ENCODE measurements around the gene RYR3.
"Not testable (repeated sequence)": the region's sequence is repeated elsewhere in the genome, so short reads cannot be mapped to it uniquely, and the experiment has no call there.

The RYR3 gene

DNA sequence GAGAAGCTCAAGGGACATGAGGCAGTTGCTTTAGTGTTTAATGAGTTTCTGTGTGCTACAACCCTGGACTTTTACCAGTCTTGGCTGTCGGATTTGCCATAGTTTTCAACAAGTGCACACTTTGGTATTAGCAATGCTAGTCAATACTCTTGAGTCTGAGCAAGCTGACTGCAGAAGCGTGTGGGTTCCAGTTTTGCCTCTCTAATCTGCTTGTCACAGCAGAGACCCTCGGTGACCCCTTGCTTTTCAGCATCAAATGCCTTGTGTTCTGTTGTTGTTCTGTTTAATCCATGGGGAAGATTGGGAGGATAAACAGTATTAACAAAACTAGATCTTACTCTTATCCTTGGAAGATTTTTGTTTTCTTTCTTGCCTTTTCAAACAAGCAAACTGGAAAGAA is 463.2 kb downstream of the RYR3 start:
- no peak for DNase-seq (ENCODE audit: low spot score)

- DNase-seq (ENCODE audit: low spot score), result no peak
Observed at GRCh38 chr15:33778852-33779251, 468.1 kb downstream of the RYR3 start.

GRCh38 chr15:33780011-33780768 is 469.4 kb downstream of the RYR3 start:
- no peak for DNase-seq (ENCODE audit: low spot score)

- DNase-seq (ENCODE audit: low spot score), result no peak
Observed at GRCh38 chr15:33782966-33783365, 472.2 kb downstream of the RYR3 start.

DNA sequence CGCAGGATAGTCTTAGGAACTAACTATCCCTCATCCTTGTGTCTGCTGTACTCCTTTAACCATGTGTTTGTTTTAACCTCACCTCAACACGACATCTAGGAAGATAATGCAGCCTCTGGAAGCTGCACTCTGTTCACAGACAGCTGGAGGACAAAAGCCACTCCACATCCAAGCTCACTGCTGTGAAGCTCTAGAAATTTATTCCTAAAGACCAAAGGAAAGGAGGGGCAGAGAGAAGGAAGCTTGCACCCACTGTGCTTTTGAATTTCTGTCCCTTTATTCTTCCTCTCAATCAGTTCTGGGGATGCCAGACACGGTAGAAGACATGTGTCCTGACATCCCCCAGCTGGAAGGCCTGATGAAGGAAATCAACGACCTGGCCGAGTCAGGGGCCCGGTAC is 474.6 kb downstream of the RYR3 start:
- DNase-seq (ENCODE audit: low spot score), result no peak

DNA sequence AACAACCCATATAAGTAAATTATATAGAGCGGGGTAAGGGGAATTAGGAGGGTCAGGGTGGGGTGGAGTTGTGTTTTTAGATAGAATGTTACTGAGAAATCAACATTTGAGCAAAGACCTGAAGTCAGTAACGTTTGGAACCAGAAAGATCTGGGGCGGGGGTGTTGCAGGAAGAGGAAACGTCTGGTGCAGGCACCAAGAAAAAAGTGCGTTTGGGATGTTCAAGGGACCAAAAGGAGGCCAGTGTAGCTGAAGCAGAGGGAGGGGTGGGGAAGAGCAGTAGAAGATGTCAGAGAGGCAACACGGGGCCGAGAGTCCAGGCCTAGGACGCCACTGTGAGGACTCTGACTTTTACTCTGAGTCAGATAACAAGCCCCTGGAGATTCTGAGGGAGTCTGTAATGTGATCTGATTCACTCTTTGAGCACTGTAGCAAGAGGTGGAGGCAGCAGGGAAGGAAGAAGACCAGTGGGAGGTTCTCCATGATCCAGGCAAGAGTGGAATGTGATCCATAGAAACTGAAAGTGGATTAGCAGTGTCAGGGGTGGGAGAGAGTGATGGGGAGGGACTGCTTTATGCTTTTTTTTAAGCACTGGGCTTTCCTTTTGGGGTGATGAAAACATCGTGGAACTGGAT is 478.3 kb downstream of the RYR3 start:
- DNase-seq (ENCODE audit: low spot score), result no peak

- DNase-seq (ENCODE audit: low spot score), result no peak
Observed at GRCh38 chr15:33794453-33794852, 483.7 kb downstream of the RYR3 start.

DNA sequence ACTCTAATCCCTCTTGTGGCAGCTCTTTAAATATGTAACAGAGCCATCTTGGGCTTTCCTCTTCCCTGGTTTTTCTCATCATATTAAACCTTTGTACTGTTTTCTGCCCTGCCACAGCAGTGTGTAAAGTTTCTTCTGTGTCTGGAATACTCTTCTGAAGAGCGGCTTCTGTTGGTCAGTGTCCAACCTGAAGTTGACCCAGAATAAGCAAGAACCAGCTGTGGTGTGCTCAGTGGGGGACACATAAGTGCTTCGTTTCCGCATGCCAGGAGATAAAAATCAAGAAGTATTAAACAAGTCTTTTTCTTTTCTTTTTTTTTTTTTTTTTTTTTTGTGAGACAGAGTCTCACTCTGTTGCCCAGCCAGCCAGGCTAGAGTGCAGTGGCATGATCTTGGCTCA is 484.3 kb downstream of the RYR3 start:
- no peak for DNase-seq (ENCODE audit: low spot score)

DNA sequence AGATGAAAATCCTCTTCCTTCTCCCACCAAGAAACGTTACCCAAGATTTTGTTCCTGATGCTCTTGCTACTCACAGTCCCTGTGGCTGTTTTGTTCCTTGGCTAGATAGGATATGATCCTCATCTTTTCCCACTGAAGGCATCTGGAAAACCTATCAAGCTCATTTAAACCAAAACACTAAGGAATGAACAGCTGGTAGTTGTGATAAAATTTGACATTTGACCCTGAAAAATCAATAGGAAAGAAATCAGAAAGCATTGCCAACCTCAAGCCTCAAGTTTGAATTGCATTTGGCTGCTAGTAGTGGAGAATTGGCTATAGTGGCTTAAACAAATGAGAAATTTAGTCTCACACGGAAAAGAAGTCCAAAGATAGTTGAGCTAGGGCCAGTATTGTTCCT is 486.9 kb downstream of the RYR3 start:
- DNase-seq (ENCODE audit: low spot score), result no peak

DNA sequence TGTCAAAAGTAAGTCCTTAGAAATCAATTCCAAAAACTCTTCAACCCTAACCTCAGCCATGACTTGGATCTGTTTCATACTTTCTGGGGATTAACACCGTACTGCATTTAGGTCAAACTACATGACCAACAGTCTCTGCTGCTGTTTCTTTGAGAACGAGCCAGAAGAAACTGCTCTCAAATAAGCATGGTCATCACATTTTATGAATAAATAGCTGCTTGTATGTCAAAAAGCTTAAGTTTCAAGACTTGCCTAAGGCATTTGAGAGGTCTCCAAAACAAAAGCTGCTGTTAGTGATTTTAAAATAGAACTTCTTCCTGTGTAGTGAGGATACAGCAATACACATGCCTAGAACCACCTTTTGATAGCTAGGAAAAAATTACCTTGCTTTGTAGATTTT is 491.2 kb downstream of the RYR3 start:
- DNase-seq (ENCODE audit: low spot score), result no peak

DNA sequence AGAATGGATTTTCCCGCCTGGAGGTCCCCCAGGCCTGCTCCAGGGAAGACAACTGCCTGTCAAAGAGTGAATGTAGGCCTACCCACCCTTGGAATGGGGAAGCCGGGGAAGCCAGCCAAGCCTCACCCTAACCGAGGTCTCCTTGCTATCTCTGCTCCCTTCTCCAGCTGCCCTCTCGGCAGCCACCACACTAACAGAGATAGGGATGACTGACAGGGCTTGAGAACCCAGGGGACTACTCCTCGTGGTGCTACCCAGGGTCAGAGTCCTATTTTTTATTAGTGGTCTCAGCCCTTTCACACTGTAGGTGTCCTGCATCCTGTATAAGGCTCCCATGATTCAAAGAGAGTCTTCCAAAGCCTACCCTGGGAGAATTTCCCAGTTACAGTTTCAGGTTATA is 496.9 kb downstream of the RYR3 start:
- DNase-seq (ENCODE audit: low spot score), result no peak

- no peak for DNase-seq (ENCODE audit: low spot score)
Observed at GRCh38 chr15:33808720-33809457, 498.1 kb downstream of the RYR3 start.

- DNase-seq (ENCODE audit: low spot score), result no peak
Observed at GRCh38 chr15:33810073-33810595, 499.4 kb downstream of the RYR3 start.

DNA sequence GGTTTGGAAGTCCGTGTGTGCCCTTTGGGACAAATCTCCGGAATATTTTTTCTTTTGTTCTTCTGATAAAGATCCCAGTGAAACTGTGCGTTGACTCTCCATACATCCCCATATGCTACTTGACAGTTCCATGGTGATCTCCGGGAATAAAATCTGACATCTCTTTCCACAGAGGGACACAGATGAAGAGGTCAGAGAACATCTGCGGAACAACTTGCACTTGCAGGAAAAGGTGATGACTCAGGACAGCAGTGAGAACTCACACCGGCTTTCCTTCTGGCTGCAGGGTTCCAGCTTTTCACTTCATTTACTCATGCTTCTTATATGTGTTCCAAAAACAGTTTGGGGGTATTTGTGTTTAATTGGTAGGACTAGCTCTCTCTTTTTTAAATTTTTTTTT is 500.0 kb downstream of the RYR3 start:
- DNase-seq (ENCODE audit: low spot score), result no peak

DNA sequence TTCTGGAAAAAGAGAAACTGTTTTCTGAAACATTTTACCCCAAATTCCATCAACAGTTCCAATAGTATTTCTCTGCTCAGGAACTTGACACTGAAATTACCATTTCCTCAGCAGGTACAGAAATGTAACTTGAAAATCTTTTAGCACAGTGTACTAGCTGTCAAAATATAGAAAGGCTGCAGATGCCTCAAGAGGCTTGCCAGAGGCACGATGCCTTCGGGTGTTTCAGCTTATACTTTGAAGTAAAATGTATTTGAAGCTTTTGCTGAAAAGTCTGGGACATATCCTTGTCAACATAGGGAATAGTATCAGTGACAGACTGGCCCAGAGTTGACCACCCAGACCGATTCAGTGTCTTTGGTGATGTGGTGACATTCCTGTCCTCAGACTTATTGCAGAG is 503.1 kb downstream of the RYR3 start:
- DNase-seq (ENCODE audit: low spot score), result no peak

- DNase-seq (ENCODE audit: low spot score), result not testable (repeated sequence)
Observed at GRCh38 chr15:33819499-33819898, 508.7 kb downstream of the RYR3 start.

GRCh38 chr15:33822479-33822878 is 511.7 kb downstream of the RYR3 start:
- DNase-seq (ENCODE audit: low spot score), result no peak

DNA sequence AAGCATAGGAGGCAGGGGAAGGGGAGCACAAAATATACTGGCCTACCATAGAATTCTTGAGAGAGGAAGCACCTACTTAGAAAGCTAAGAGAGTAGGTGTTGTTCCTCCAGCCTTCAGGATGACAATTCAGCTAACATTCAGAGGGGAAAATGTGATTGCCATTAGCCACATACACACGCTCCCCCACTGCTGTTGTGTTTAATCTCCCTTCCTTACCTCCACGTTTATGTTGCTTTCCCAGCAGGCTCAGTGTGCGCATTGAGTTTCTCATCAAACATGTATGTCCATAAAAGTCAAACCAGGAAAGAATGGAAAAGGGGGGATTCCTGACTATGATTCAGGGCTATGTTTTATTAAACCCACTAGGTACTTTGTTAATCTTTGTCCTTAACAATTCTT is 512.4 kb downstream of the RYR3 start:
- DNase-seq (ENCODE audit: low spot score), result no peak

DNA sequence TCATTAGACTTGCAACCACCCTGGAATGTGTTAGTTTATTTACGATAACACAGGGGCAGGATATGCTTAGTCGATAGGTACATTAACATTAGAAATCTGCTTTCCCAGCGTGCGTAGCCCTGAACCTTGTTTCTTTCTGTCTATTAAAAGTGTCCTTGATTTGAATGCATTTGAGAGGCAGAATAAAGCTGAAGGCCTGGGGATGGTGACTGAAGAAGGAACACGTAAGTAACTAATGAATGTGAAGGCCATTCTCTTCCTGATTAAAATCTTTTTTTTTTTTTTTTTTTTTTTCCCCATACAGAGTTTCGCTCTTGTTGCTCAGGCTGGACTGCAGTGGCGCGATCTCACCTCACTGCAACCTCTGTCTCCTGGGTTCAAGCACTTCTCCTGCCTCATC is 514.7 kb downstream of the RYR3 start:
- DNase-seq (ENCODE audit: low spot score), result no peak

GRCh38 chr15:33826201-33826600 is 515.4 kb downstream of the RYR3 start:
- no peak for DNase-seq (ENCODE audit: low spot score)

DNA sequence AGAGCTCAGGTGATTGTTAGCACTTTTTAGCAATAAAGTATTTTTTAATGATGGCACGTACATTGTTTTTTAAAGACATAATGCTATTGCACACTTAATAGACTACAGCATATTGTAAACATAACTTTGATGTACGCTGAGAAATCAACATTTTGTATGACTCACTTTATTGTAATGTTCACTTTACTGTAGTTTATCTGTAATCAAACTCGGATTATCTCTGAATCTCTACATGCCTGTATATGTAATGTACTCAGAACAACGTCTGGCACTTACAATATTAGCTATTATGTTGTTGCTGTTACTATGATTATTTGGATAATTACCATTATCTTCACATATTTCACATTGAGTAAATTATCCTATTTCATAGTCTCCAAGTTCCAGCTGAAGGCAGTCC is 519.6 kb downstream of the RYR3 start:
- no peak for DNase-seq (ENCODE audit: low spot score)

- no peak for DNase-seq (ENCODE audit: low spot score)
Observed at GRCh38 chr15:33831646-33832045, 520.9 kb downstream of the RYR3 start.
